ENCODE data around the gene MPO. TPM values are rescaled to one million over a fixed set of nuclear protein-coding genes. Genes with fewer than 3 reads are reported as not detected.

Gene MPO
- total RNA-seq, 1 donor from 2014 or later = 0.08 TPM

- no peak for TF ChIP-seq CTCF (IDR thresholded peaks at IDR 0.05; ENCODE audit: insufficient read depth, low read length, poor library complexity, severe bottlenecking)
Observed at GRCh38 chr17:58304750-58305486, 24.2 kb upstream of the MPO start.

GRCh38 chr17:58303971-58304749 lies 23.4 kb upstream of the MPO start:
- no peak for DNase-seq (ENCODE audit: low read depth)

More at GRCh38 chr17:58304750-58305486, 24.2 kb upstream of the MPO start:
- peaks cover 6% of the 10 kb centered on the region for H3K27me3 ChIP-seq (ENCODE audit: control insufficient read depth, insufficient read depth, low read length)
- no peaks in the 10 kb centered on the region for H3K36me3 ChIP-seq (ENCODE audit: control insufficient read depth, insufficient read depth, low read length)
- no peak overlapping the region for H3K4me3 ChIP-seq (ENCODE audit: low read depth, low read length)
- DNase-seq (ENCODE audit: low read depth) = no peak

GRCh38 chr17:58302919-58303585 lies 22.3 kb upstream of the MPO start:
- Histone ChIP-seq H3K36me3 (ENCODE audit: control insufficient read depth, insufficient read depth, low read length) (no peaks in the 10 kb centered on the region), H3K4me3 (ENCODE audit: low read depth, low read length) (no peak overlapping the region), H3K27me3 (ENCODE audit: control insufficient read depth, insufficient read depth, low read length) (peaks cover 6% of the 10 kb centered on the region)
- no peak for TF ChIP-seq CTCF (IDR thresholded peaks at IDR 0.05; ENCODE audit: insufficient read depth, low read length, poor library complexity, severe bottlenecking)
- no peak for DNase-seq (ENCODE audit: low read depth)

More at GRCh38 chr17:58303971-58304749, 23.4 kb upstream of the MPO start:
- H3K4me3 ChIP-seq (ENCODE audit: low read depth, low read length) = no peak overlapping the region
- H3K27me3 ChIP-seq (ENCODE audit: control insufficient read depth, insufficient read depth, low read length) = peaks cover 6% of the 10 kb centered on the region
- no peaks in the 10 kb centered on the region for H3K36me3 ChIP-seq (ENCODE audit: control insufficient read depth, insufficient read depth, low read length)
- TF ChIP-seq CTCF (IDR thresholded peaks at IDR 0.05; ENCODE audit: insufficient read depth, low read length, poor library complexity, severe bottlenecking) = peak; percentile 80

DNA sequence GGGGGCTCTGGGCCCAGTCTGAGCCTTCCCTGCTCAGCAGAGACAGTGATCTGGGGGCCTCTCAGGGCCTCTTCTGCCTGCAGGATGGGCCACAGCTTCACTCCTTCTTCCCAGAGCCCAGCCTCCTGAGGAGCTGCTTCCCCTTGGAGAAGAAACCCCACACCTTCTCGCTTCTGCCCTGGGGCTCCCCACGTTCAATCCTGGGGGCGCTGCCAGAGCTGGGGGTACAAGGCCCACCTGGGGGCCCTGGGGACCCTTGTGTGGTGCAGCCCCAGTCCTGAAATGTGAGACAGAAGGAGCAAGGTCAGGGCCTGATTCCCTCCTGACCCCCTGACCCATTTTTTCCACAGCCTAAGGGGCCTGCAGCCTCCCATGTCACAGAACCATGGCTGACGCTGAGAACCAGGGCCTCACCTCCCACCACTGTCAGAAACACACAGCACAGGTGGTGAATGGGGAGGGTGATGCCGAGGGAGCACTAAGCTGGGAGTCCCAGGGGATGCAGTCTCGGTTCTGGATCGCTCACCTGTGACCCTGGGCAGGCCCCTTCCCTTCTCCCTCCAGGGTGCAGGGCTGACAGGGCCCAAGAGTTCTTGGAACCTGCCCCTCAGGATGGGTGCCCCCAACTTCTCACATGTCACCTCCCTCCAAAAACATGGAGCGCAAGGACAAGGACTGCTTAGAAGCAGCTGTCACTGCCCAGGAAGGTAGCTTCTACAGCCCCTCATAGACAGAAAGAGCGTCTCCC lies 21.6 kb upstream of the MPO start:
- Histone ChIP-seq H3K36me3 (ENCODE audit: control insufficient read depth, insufficient read depth, low read length) (no peaks in the 10 kb centered on the region), H3K27me3 (ENCODE audit: control insufficient read depth, insufficient read depth, low read length) (peaks cover 6% of the 10 kb centered on the region), H3K4me3 (ENCODE audit: low read depth, low read length) (no peak overlapping the region)
- DNase-seq (ENCODE audit: low read depth) = no peak
- TF ChIP-seq CTCF (IDR thresholded peaks at IDR 0.05; ENCODE audit: insufficient read depth, low read length, poor library complexity, severe bottlenecking) = no peak

DNA sequence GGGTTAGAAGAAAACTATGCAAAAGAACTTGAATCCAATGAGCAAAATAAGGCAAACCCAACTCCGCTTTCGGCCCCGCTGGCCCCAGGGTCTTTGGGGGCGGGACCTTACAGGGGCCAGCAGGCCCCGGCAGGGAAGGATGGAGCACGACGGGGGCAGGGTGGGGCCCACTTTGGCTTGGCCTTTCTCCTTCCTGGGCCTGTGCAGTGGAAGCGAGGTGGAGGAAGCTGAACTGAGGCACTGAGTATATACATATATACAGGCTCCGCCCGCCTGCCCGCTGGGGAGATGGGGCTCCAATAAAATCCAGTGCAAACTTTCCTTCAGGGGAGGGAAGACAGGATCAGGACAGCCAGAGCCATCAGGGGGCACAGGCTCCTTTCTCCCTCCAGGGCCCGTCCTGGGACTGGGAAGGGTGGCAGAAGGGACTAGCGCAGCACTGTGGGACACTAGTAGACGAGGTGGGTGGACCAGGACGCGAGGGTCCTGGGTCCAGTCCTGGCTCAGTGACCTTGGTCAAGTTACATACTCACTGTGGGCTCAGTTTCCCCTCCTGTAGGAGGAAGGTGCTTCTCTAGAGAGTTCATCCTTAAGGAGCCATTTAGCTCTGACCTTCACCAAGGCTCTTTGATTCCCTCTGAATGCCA lies 20.9 kb upstream of the MPO start:
- Histone ChIP-seq H3K4me3 (ENCODE audit: low read depth, low read length) (no peak overlapping the region), H3K36me3 (ENCODE audit: control insufficient read depth, insufficient read depth, low read length) (no peaks in the 10 kb centered on the region), H3K27me3 (ENCODE audit: control insufficient read depth, insufficient read depth, low read length) (peaks cover 6% of the 10 kb centered on the region)
- no peak for TF ChIP-seq CTCF (IDR thresholded peaks at IDR 0.05; ENCODE audit: insufficient read depth, low read length, poor library complexity, severe bottlenecking)
- no peak for DNase-seq (ENCODE audit: low read depth)
